Measurements from ENCODE around the gene CAMK2G.

DNA sequence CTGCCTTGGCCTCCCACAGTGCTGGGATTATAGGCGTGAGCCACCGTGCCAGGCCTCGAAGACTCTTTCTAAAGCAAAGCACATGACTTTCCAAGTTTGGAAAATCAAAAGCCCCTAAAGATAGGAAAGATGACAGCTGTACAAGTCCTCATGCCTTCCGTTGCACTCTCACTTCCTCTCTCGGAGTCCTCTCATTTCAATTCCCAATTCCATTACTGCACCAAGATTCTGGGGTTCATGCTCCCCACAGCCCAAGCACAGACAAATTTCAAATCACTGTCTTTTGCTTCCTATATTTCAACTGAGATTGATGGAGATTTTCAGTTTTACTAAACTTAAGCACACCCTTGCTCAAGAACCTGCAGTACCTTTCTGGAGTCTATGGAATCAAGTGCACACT, 25.7 kb upstream of the CAMK2G start:
- TF ChIP-seq, protein P1, sequence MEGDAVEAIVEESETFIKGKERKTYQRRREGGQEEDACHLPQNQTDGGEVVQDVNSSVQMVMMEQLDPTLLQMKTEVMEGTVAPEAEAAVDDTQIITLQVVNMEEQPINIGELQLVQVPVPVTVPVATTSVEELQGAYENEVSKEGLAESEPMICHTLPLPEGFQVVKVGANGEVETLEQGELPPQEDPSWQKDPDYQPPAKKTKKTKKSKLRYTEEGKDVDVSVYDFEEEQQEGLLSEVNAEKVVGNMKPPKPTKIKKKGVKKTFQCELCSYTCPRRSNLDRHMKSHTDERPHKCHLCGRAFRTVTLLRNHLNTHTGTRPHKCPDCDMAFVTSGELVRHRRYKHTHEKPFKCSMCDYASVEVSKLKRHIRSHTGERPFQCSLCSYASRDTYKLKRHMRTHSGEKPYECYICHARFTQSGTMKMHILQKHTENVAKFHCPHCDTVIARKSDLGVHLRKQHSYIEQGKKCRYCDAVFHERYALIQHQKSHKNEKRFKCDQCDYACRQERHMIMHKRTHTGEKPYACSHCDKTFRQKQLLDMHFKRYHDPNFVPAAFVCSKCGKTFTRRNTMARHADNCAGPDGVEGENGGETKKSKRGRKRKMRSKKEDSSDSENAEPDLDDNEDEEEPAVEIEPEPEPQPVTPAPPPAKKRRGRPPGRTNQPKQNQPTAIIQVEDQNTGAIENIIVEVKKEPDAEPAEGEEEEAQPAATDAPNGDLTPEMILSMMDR (IDR thresholded peaks at IDR 0.05; ENCODE audit: low read depth, low read length, poor library complexity, severe bottlenecking) = no peak
- no peak for TF ChIP-seq EZH2phosphoT487 (IDR thresholded peaks at IDR 0.05; ENCODE audit: borderline replicate concordance, low read length)

Data from DOHH2 (cell line).